ENCODE data around the gene SAA2. TPM values are rescaled to one million over a fixed set of nuclear protein-coding genes. Genes with fewer than 3 reads are reported as not detected.

The SAA2 gene
- polyA plus RNA-seq, 1 donor (not counting 4 experiments of a cell fraction or from before 2014, with no cell fraction given): 1.2 TPM

DNA sequence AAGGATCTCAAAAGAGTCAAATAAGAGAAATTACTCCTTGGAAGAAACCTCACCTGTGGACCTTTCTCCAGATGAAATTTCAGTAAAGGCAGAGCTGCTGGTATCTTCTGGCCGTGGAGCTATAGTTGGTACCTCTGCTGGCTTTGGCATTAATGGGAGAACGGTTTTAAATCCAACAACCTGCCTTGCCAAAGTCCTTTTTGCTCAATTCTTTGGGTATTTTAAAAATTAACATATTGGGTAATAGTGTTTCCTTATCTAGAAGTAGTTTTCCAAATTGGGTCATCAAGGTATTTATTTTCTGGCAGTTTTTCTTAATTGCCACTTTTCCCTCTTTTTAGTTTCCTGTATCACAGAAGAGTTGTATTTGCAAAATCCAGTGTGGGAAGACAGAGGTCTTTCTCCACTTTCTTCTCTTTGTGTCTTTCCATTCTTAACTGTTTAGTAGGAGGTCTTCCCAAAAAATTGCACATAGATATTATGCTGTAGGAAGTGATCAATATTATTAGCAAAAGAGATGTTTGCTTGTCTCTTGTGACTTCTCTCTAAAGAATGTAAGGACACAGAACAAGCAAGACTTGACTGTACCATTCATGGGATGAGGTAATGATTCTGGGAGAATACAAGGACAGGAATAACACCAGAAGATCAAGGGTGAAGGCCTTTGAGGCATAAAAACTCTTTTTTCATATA is 11.7 kb downstream of the SAA2 start, which contains the start of gene SAA4:
TSS of gene SAA4 (minus strand) at position 139 of the 693 bp plus-strand sequence. CDS start 876 bp downstream, outside the sequence.
- Histone ChIP-seq H3K36me3 (ENCODE audit: control insufficient read depth in 2 of 2, extremely low read depth in 1 of 2, insufficient read depth in 2 of 2, low read length in 2 of 2) (no peaks in the 10 kb centered on the region), H3K79me2 (ENCODE audit: control insufficient read depth, insufficient read depth, low read length) (no peaks in the 10 kb centered on the region), H2AFZ (ENCODE audit: control insufficient read depth, low read length) (no peak within 1 kb of the TSS), H3K27me3 (ENCODE audit: control insufficient read depth, extremely low read depth, insufficient read depth, low read length) (peaks cover 5% of the 10 kb centered on the region), H4K20me1 (ENCODE audit: control insufficient read depth, extremely low read depth, insufficient read depth, low read length) (no peaks in the 10 kb centered on the region), H3K9me3 (ENCODE audit: control insufficient read depth, low read depth, low read length) (no peaks in the 10 kb centered on the region), H3K9me1 (ENCODE audit: control insufficient read depth, extremely low read depth, insufficient read depth, low read length) (no peaks in the 10 kb centered on the region), H3K27ac (ENCODE audit: control insufficient read depth, insufficient read depth, low read length) (no peak within 1 kb of the TSS), H3K9ac (ENCODE audit: control insufficient read depth, extremely low read depth, insufficient read depth, low read length) (no peak within 1 kb of the TSS), H3K4me2 (ENCODE audit: control insufficient read depth, extremely low read depth, insufficient read depth, low read depth, low read length) (no peak within 1 kb of the TSS), H3K4me3 (ENCODE audit: control insufficient read depth in 2 of 3, extremely low read depth in 1 of 3, insufficient read depth in 2 of 3, low read depth in 1 of 3, low read length in 3 of 3) (no peak within 1 kb of the TSS), H3K4me1 (ENCODE audit: control insufficient read depth, extremely low read depth, insufficient read depth, low read length) (no peaks in the 10 kb centered on the region)
- no peak for TF ChIP-seq EZH2 (IDR thresholded peaks at IDR 0.05; ENCODE audit: low read length)
- TF ChIP-seq, protein P1, sequence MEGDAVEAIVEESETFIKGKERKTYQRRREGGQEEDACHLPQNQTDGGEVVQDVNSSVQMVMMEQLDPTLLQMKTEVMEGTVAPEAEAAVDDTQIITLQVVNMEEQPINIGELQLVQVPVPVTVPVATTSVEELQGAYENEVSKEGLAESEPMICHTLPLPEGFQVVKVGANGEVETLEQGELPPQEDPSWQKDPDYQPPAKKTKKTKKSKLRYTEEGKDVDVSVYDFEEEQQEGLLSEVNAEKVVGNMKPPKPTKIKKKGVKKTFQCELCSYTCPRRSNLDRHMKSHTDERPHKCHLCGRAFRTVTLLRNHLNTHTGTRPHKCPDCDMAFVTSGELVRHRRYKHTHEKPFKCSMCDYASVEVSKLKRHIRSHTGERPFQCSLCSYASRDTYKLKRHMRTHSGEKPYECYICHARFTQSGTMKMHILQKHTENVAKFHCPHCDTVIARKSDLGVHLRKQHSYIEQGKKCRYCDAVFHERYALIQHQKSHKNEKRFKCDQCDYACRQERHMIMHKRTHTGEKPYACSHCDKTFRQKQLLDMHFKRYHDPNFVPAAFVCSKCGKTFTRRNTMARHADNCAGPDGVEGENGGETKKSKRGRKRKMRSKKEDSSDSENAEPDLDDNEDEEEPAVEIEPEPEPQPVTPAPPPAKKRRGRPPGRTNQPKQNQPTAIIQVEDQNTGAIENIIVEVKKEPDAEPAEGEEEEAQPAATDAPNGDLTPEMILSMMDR (optimal IDR thresholded peaks at IDR 0.05 in 1 of 3, IDR thresholded peaks at IDR 0.05 in 1 of 3, conservative IDR thresholded peaks at IDR 0.05 in 1 of 3; ENCODE audit: extremely low read depth in 1 of 3, insufficient read depth in 2 of 3, low read length in 3 of 3): no peak
- DNase-seq (ENCODE audit: low read depth, low spot score) (no peak), FAIRE-seq (no peak)
- dilution Hi-C loops (cut with MboI; ENCODE audit: extremely low pct_ligation_motif_present, low sequenced_read_pairs): no loop called here

DNA sequence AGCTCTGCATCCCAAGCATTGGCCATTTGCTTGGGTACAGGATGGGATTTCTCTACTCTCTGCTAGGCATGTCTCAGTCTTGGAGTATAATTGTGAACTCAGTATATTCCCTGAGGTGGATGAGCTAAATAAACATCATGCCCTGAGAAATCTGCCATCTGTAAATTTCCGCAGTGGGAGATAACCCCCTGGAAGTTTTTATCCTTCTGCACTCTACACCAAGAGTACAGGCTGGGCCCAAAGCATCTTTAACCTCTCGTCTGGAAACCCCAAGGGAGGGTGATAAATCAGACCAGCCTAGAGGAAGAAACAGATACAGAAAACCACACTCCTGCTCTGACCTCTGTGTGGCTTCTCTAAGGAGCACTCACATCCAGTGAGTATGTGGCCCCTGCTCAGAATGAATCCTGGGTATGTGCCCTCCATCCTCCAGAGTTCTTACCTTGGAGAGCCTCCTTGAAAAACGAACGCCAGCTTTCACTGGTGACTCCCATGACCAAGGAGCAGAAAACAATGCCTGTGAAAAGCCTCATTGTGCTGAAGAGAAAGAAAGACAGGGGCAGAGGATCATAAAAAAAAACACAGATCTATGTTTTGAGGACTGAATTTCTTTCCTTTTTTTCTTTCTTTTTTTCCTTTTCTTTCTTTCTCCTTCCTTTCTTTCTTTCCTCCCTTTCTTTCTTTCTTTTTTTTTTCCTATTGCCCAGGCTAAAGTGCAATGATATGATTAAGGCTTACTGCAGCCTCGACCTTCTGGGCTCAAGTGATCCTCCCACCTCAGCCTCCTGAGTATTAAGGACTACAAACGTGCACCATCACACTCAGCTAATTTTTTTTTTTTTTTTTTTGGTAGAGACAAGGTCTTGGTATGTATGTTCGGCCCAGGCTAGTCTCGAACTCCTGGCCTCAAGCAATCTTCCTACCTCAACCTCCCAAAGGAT is 12.8 kb downstream of the SAA2 start:
- Histone ChIP-seq H3K9ac (ENCODE audit: control insufficient read depth, extremely low read depth, insufficient read depth, low read length) (no peak overlapping the region), H3K9me1 (ENCODE audit: control insufficient read depth, extremely low read depth, insufficient read depth, low read length) (no peaks in the 10 kb centered on the region), H2AFZ (ENCODE audit: control insufficient read depth, low read length) (no peak overlapping the region), H3K27me3 (ENCODE audit: control insufficient read depth, extremely low read depth, insufficient read depth, low read length) (peaks cover 5% of the 10 kb centered on the region), H3K36me3 (ENCODE audit: control insufficient read depth in 2 of 2, extremely low read depth in 1 of 2, insufficient read depth in 2 of 2, low read length in 2 of 2) (no peaks in the 10 kb centered on the region), H3K79me2 (ENCODE audit: control insufficient read depth, insufficient read depth, low read length) (no peaks in the 10 kb centered on the region), H4K20me1 (ENCODE audit: control insufficient read depth, extremely low read depth, insufficient read depth, low read length) (no peaks in the 10 kb centered on the region), H3K27ac (ENCODE audit: control insufficient read depth, insufficient read depth, low read length) (no peak overlapping the region), H3K9me3 (ENCODE audit: control insufficient read depth, low read depth, low read length) (no peaks in the 10 kb centered on the region), H3K4me3 (ENCODE audit: control insufficient read depth in 2 of 3, extremely low read depth in 1 of 3, insufficient read depth in 2 of 3, low read depth in 1 of 3, low read length in 3 of 3) (no peak overlapping the region), H3K4me1 (ENCODE audit: control insufficient read depth, extremely low read depth, insufficient read depth, low read length) (no peaks in the 10 kb centered on the region), H3K4me2 (ENCODE audit: control insufficient read depth, extremely low read depth, insufficient read depth, low read depth, low read length) (no peak overlapping the region)
- dilution Hi-C loops (cut with MboI; ENCODE audit: extremely low pct_ligation_motif_present, low sequenced_read_pairs): no loop called here
- FAIRE-seq (no peak), DNase-seq (ENCODE audit: low read depth, low spot score) (no peak)
- TF ChIP-seq, protein P1 (optimal IDR thresholded peaks at IDR 0.05 in 1 of 3, IDR thresholded peaks at IDR 0.05 in 1 of 3, conservative IDR thresholded peaks at IDR 0.05 in 1 of 3; ENCODE audit: extremely low read depth in 1 of 3, insufficient read depth in 2 of 3, low read length in 3 of 3): no peak
- no peak for TF ChIP-seq EZH2 (IDR thresholded peaks at IDR 0.05; ENCODE audit: low read length)
